Epithelial cell of proximal tubule (primary cell): ENCODE measurements around the gene NCOA7. TPM values are rescaled to one million over a fixed set of nuclear protein-coding genes. Genes with fewer than 3 reads are reported as not detected.
A peak's percentile ranks its signal among the peaks of the same experiment; 100 is the strongest.

Experiments
- DNase-seq: peaks from one replicate; pipeline ENCODE4 v3.0.0-alpha.2; 2011; ENCODE audit warnings: low read depth
- H3K4me3 ChIP-seq: 2 replicates; pipeline ENCODE4 v1.5.1; 2011; ENCODE audit warnings: low read depth, mild to moderate bottlenecking, low read length
- total RNA-seq: library from RNA; depleted of rRNA; stranded (reverse); fragments of >200 nt; gene quantifications from 2 replicates; pipeline ENCODE4 v1.2.3, GENCODE V29; 2015
- TF ChIP-seq, protein P1 (sequence below): conservative IDR thresholded peaks from 2 replicates; pipeline ENCODE4 v1.5.1; 2012; ENCODE audit warnings: low read depth, mild to moderate bottlenecking, low read length

The NCOA7 gene
- total RNA-seq, 1 donor from 2014 or later, result 8.2 TPM

DNA sequence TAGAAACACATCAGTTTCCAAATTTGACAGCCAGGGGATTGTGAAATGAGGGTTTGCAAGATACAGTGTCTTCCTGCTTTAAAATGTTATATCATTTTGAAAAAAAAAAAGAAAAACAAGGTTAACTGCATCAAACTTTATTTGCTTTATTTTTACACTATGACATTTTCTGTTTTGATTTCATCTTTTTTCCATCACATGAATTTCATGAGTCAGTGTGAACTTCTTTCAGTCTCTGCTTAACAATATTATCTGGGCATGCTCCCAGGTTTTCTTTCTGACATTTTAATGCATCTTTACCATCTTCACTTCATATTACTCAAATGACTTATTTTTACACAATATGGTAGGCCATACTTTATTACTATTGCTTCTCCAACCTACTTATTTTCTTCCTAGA, 1.9 kb downstream of the NCOA7 start:
- no peak for DNase-seq
- TF ChIP-seq, protein P1, sequence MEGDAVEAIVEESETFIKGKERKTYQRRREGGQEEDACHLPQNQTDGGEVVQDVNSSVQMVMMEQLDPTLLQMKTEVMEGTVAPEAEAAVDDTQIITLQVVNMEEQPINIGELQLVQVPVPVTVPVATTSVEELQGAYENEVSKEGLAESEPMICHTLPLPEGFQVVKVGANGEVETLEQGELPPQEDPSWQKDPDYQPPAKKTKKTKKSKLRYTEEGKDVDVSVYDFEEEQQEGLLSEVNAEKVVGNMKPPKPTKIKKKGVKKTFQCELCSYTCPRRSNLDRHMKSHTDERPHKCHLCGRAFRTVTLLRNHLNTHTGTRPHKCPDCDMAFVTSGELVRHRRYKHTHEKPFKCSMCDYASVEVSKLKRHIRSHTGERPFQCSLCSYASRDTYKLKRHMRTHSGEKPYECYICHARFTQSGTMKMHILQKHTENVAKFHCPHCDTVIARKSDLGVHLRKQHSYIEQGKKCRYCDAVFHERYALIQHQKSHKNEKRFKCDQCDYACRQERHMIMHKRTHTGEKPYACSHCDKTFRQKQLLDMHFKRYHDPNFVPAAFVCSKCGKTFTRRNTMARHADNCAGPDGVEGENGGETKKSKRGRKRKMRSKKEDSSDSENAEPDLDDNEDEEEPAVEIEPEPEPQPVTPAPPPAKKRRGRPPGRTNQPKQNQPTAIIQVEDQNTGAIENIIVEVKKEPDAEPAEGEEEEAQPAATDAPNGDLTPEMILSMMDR, result no peak
- peak overlapping the region; percentile 72 for H3K4me3 ChIP-seq

DNA sequence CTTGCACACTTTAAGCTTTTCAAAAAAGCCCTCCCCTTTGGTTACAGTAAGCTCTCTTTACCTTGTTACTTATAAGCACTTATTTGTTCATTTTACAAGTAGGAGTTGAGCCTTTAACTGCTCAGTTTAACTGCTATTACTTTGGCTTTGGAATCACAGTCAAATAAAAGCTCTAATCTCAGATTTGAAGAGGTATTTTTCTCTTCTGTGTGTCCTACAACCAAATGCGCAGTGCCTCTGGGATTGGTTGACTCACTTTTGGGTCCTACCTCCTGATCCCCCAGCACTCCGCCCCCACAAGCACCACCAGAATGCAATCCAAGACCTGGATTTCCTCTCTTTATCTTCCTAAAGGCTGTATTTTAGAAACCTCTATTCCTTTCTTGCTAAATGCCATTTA, 2.5 kb downstream of the NCOA7 start:
- no peak for DNase-seq
- TF ChIP-seq, protein P1, result no peak
- no peak overlapping the region for H3K4me3 ChIP-seq

DNA sequence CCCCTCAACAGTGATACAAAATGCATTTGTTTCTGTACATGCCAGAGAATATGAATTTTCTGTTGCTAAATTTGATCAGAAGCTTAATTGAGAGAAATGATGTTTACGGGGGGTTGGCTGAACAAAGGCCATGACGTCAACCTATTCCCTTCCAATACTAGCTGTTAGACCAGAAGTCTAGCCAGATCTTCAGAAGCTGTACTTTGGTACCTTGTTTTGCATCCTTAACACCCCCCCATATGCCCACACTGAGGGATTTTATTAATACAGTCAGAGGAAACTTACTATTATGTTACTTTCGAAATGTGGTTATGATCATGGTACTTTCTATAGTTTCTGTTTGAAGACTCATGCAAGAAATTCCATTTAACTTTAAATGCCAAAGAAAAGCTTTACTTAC, 3.1 kb downstream of the NCOA7 start:
- DNase-seq, result no peak
- H3K4me3 ChIP-seq, result no peak overlapping the region

DNA sequence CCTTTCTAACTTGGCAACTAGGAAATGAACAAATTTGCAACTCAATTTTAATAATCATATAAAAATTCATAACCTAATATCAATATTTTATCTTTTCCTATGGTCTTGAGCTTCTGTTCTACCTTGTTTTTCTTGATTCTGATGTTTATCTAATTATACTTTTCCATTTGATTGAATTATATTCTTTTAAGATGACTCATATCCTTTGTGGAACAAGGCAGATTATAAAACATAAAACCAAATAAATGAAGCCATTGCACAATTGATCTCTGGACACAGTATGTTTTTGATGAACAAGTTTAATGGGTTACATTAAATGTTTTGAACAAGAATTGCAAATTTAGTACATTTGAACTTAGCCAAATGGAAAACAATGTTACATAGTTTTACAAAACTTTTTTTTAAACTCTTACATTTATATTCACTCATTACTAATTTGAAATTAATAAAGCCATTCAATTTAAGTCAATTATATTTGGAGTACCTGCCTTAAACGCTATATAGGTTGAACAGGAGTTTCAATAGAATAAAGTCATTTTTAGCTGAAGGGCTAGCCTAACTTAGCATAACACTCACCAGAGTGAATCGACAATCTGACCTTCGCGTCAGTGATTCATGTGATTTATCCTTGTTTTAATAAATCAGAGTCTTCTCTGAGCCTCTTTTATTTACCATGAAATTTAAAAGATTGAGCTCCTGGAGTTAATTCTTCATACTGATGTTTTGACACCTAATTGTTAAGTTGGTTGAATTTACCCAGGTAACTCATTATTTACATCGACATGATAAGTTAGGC, 3.8 kb downstream of the NCOA7 start:
- no peak overlapping the region for H3K4me3 ChIP-seq
- DNase-seq, result no peak
- TF ChIP-seq, protein P1, result no peak

More for the DNA sequence above, 3.1 kb downstream of the NCOA7 start:
- TF ChIP-seq, protein P1, result no peak

DNA sequence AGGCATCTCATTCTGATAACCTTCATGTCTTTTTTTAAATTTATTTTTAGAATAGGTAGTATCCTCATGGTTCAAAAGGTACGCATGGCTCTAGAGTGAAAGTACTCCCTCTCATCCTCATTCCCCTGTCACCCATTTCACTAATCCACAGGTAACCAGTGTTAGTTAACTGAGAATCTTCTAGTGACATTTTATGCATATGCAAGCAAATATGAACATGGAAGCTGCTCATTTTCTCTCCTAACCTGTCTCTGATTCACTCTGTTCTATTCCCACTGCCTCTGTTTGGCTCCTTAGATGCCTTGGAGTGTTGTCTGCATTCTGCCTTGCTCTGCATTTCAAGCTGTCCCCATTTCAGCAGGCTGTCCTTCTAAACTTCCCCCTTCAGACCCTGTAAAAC, 4.5 kb downstream of the NCOA7 start:
- TF ChIP-seq, protein P1, result no peak
- no peak overlapping the region for H3K4me3 ChIP-seq
- DNase-seq, result no peak

DNA sequence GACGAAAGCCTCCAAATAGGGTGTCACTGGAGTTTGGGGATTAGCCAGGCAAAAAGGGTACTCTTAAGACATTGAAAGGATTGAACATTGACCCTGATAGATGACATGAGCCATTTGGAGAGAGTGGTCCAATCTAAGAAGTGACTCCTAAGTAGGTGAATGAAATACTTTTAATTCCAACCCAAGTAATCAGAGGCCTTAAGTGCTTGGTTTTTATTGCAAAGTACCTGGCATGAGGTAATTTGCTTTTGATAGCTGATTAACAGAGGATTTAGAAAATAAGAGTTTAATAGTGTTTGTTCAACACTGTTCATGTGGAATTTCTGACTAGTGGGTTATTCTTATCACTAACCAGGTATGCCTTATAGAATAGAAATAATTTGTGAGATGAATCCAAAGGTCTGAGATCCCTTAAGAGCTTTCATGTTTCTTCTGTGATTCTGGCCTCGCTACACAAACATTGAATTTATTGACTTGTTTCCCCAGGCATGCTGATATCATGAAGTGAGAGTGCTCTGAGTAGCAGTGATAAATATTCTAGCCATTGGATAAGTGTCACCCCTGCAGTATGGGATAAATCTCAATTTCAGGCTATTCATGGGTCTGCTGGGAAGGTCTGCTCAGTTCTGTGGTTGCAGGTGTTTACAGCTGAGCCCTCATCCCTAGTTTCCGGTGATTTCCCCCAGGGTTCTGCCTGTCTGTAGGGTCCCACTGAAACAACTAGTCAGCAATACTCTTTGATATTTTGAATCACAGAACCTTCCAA, 6.5 kb downstream of the NCOA7 start:
- DNase-seq, result no peak
- TF ChIP-seq, protein P1, result no peak
- no peak overlapping the region for H3K4me3 ChIP-seq
